HG02970 (cell line): ENCODE results near the gene SLC28A1.
"Not testable (repeated sequence)": the region's sequence is repeated elsewhere in the genome, so short reads cannot be mapped to it uniquely, and the experiment has no call there.

Source experiments
- ATAC-seq: cut with Tn5 transposase; IDR thresholded peaks from one replicate; pipeline ENCODE4 v1.9.1; 2021; ENCODE audit warnings: mild to moderate bottlenecking, moderate library complexity, moderate number of reproducible peaks; ENCODE audit not compliant: unreplicated experiment, low FRiP score

The SLC28A1 gene

GRCh38 chr15:84859651-84860050 is 24.8 kb upstream of the SLC28A1 start:
- no peak for ATAC-seq

DNA sequence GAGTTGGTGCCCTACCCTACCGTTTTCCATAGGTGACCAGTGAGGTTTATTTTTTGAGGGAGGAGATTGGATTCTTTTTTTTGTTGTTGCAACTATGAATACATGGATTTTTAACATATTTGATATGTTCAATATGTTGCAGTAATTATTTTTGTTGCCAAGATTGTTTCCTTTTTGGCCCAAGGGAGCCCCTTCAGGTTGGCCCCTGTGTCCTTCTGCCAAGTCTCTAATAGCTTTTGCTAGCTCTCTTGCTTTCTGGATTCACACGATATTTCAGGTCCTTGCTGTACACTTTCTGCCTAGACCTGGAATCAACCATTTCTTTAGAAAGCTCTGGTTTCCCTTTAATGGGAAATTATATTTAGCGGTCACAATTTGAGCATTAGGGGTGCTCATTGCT is 22.7 kb upstream of the SLC28A1 start:
- no peak for ATAC-seq

DNA sequence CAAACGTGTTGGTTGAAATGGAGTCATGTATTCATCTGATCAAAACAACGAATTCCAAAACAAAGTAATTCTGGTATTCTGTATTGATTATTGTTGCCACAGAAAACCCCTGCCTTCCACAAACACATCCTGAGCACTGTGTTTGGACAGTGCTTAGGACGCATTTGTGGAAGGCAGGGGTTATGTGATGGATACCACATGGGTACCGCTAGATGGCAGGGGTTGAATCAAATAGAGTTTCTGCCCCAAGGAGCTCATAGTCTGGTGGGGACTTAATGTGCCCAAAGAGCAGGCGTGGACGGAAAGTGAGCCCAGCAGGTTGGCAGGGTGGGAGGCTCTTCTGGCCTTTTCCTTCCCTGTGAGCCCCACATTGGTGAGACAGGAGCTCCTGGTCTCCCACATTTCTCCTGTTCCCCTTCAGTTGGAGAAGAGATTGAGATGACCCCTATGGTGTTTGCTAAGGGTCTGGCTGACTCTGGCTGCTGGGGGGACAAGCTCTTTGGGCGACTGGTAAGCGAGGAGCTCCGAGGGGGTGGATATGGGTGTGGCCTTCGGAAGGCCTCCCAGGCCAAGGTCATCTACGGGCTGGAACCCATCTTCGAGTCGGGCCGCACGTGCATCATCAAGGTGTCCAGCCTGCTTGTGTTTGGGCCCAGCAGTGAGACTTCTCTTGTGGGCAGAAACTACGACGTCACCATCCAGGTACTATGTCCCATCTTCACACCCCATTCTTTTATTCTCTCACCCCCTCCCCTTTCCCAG is 22.1 kb upstream of the SLC28A1 start:
- no peak for ATAC-seq

DNA sequence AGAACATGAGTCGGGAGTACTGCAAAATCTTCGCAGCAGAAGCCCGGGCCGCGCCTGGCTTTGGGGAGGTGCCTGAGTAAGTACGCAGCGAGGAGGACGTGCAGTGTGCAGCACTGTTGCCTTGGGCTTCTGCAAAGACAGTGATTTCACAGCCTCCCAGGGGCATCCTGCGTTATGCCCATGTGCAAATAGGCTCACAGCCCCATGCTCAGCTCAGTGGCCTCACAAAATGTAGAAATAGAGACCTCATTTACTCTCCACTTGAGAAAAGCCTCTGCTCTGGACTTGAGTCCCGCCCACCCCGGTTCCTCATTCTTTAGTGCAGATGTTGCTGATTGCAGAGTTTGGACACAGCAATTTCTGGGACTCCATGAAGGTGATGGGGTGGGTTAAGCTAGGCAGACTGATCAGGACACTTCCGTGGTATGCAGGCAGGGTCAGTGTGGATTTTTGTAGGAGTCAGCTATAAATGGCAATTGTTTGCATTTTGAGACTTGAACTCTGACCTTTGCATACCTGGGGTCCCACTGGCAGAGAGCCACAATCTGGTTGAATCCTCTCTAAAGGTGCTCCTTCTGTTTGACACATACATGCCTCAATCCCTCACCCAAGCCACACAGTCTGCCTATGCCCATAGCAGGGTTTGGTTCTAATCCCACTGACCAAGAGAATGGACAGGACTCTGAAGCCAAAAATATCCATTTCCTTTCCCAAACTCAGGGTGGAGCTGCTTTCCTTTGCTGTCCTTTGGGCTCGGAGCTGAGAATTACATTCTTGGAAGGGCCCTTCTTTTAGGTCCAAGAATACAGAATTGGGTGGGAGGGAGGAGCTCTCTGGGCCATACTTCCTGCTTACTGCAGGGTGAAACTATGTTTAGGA is 20.7 kb upstream of the SLC28A1 start:
- ATAC-seq, result no peak

DNA sequence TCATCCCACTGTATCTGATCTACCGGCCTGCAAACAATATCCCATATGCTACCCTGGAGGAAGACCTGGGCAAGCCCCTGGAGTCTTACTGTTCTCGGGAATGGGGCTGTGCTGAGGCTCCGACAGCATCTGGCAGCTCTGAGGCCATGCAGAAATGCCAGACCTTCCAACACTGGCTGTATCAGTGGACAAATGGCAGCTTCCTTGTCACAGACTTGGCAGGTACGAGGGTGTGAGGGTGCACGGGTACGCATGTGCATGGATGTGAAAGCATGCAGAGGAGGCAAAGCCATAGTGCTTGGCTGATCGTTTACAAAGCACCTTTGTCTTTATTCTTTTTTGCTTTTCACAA is 20.0 kb upstream of the SLC28A1 start:
- ATAC-seq, result no peak

DNA sequence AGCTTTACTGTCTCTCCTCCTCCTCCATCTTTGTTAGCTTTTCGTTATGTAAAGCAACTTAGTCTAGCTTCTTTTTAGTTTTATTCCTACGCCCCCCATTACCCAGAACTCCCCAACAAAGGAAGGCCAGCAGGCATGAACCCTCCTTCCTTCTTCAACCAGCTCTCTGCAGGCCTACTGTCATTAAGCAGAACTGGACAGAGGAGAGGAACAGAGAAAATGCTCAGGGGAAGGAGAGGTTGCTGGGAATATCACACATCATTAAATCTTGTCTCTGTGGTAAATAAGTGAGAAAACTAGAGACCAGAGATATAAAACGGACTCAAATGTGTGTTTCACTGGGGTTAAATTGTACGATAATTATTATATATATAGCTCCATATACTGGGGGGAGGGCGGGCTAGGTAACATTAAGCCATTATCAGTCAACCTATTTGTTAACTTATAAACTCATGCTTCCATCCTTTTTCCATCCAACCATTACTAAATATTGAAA is 19.3 kb upstream of the SLC28A1 start:
- no peak for ATAC-seq

DNA sequence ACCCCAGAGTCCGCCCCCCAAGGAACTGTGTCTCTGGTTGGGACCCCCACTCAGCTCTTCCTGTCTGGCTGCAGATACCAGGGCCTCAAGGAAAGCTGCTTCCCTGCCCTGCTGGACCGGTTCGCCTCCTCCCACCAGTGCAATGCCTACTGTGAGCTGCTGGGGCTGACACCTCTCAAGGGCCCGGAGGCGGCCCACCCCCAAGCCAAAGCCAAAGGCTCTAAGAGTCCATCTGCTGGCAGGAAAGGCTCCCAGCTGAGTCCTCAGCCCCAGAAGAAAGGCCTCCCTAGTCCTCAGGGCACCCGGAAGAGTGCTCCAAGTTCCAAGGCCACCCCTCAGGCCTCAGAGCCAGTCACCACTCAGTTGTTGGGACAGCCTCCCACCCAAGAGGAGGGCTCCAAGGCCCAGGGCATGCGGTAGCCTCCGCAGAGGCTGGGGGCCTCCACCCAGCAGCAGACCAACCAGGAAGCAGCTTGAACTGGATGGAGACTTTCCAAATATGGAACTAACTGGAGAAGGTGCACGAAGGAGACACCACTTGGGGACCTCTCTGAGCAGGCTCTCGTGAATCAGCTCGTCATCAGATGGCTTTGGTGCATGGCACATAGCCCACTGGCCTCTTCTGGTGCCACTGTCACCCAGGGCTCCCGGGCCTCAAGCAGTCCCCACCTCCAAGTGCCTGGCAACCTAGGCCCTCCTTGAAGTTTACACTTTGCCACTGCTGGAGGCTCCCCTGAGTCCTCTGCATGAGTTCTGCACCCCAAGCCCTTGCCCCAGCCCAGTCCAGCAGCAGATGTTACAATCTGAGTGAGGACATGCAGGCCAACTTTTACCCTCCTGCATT is 16.2 kb upstream of the SLC28A1 start:
- no peak for ATAC-seq

DNA sequence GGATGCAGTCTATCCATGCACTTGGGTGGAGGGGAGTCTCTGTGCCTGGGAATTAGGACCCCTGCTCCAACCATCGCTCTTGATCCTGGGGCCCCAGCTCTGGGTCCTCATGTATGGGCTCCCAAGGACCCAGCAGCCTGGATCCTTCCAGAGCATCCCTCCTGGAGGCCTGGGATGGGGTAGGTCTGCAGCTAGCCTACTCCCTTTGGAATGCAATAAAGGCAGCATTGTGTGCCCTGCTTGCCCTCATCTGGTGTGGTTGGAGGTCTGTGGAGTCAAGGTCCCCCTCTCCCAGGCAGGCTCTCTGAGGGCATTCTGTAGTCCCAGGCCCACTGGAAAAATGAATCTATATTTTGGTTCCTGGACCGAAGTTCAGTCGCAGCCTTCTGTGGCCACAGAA is 15.0 kb upstream of the SLC28A1 start:
- ATAC-seq, result no peak

DNA sequence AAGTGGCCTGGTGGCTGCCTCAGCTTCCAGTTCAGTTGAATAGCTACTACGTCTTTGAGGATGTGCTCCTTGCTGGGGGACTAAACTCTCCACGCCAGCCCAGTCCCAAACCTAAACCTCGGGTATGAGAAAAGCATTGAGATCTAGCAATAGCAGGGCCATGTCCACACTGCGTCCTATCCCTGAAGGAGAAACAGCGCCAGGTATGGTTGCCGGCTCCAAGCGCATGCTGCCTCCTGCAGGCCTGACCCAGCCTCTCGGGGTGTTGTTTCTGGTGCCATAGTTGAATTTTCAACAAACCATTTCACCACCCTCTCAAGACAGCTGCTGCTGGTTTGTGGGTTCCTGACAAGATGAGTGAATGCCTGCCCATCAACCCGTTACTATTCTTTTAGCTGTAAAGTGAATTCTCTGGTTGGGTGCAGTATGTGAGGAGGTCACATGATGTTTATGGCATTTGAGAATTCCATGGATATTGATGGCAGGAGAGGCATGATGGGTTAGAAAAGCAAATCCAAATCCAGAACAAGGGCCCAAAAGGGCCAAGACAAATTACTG is 13.0 kb upstream of the SLC28A1 start:
- no peak for ATAC-seq

- ATAC-seq, result no peak
Observed at GRCh38 chr15:84872009-84872910, 12.2 kb upstream of the SLC28A1 start.

DNA sequence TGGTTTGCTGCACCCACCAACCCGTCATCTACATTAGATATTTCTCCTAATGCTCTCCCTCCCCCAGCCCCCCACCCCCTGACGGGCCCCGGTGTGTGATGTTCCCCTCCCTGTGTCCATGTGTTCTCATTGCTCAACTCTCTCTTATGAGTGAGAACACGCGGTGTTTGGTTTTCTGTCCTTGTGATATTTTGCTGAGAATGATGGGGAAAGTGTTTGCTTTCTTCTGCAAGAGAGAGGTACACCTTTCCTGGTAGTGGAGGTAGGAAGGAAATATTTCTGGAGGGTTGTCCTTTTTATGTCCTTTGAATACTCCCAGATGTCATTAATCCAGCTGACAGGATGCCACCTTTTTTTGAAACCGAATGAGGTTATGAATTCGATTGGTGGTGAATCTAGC is 10.5 kb upstream of the SLC28A1 start:
- ATAC-seq, result no peak

DNA sequence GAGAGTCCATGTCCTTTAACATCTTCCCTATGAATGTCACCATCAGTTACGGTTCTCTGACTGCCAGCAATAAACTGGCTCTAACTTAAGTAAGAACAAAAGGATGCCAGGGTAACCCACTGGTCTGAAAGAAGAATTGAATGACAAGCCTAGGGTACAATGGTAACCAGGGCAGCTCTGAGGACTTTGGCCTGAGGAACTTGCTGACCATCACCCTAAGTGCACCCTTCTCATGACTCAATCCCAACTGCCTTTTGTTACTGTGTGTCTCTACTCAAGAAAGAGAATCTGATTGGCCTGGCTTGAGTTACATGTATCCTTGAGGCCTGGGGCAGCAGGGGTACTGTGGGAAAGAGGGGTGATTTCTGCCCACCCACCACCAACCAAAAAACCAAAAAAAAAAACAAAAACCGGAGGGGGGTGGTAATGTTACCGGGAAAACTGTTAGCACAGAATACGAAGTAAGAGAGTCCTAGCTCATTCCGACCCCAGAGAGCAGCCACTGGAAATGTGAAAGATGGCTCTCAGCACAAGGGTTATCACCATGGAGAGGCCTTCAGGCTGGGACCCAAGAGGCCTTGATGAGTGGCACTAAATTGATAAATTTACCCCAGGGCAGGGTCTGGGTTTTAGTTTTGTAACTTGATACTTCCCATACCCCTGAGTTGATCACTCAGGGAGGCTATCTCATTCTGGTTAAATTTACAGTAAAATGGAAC is 9.3 kb upstream of the SLC28A1 start:
- ATAC-seq, result no peak

GRCh38 chr15:84876269-84876668 is 8.2 kb upstream of the SLC28A1 start:
- no peak for ATAC-seq

DNA sequence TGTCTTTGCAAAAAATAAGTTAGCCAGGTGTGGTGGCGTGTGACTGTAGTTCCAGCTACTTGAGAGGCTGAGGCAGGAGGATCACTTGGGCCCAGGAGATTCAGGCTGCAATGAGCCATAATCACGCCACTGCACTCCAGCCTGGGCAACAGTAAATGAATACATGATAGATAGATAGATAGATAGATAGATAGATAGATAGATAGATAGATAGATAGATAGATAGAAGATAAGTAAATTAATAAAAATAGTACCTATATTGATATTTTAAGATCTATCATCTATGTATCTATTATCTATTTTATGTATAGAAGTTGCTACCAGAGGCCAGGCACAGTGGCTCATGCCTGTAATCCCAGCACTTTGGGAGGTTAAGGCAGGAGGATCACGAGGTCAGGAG is 6.8 kb upstream of the SLC28A1 start:
- ATAC-seq, result not testable (repeated sequence)

GRCh38 chr15:84878504-84878903 is 6.0 kb upstream of the SLC28A1 start:
- no peak for ATAC-seq

GRCh38 chr15:84879088-84879780 is 5.2 kb upstream of the SLC28A1 start:
- no peak for ATAC-seq

DNA sequence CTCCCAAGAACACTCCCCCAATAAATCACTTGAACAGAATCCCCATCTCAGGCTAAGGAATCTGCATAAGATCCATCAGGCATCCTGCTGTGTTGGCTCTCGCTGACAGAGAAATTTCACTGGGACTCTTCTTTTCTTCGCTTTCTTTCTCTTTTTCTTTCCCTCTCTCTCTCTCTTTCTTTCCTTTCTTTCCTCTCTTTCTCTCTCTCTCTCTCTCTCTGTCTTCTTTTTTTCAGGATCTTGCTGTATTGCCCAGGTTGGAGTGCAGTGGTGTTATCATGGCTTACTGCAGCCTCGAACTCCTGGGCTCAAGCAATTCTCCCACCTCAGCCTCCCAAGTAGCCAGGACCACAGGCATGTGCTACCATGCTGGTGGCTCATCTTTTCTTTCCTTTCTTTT is 4.5 kb upstream of the SLC28A1 start:
- ATAC-seq, result no peak

DNA sequence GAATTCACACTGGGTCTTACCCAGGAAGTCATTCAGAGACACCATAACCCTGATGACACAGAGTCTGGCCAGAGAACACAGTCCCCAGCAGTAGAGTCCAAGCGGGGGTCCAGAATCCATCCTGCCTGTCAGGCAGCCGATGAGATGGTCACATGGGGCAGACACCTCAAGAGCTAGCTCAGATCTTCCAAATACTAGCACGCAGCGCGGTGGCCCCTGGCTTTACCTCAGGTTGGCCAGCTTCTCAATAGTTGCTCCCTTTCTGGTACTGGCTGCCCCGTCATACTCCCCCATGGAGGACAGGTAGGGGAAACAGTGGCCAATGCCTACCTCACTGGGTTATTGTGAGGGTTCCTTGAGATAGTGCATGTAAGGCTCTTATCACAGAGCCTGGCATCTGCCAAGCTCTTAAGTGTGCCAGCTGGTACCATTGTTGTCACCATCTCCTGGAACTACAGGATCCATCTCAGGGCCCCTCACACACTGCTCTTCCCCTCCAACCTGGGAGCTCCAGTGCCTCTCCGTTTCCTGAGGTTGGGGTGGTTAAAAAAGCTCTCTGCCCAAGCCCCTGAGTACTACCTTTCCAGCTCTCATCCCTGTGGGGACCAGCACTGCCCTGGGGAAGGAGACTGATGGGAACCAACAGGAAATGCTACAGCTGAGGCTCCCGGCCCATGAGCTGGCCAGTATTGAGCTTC is 3.5 kb upstream of the SLC28A1 start:
- no peak for ATAC-seq
